ENCODE data around the gene CNTN4. TPM values are rescaled to one million over a fixed set of nuclear protein-coding genes. Genes with fewer than 3 reads are reported as not detected.

CNTN4 gene
- total and polyA plus RNA-seq, 10 donors: 0.20 to 4.3 (median 1.5) TPM

DNA sequence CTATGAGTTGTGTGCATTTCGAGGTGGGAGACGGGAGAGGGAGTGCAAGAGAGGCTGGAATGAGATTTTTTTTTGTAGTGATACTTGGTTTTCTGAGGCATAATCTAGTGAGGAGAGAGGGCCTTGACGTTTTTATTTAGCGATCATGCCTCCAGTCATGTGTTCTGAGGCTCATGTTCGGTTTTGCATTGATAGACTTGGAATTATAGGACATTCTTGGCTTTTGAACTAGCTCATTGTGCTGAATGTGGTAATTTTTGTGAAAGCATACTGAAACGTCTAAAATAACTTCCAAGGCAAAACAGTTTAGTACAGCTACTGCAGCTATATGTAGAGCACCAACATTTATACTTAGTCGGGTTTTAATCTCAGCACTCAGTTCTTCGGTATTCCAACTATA lies 408.1 kb downstream of the CNTN4 start:
- no peak overlapping the region for H3K27ac ChIP-seq
- TF ChIP-seq POLR2AphosphoS5 (IDR thresholded peaks at IDR 0.05) (no peak), CTCF (IDR thresholded peaks at IDR 0.05 in 8 of 11, conservative IDR thresholded peaks at IDR 0.05 in 3 of 11) (no peak), POLR2A (IDR thresholded peaks at IDR 0.05) (no peak)
- H3K27me3 ChIP-seq (replicated peaks in 1 of 7): no peaks in the 10 kb centered on the region
- no peaks in the 10 kb centered on the region for H3K4me1 ChIP-seq
- no peaks in the 10 kb centered on the region for H3K36me3 ChIP-seq
- H3K9me3 ChIP-seq: no peaks in the 10 kb centered on the region
- 71 to 81% (median 74%) methylated on average over 8 of the region's 8 CpGs for WGBS, 5 donors
- no peak for DNase-seq
- intact Hi-C loops (cut with DNase I; ENCODE audit: low total_unique reads): no loop called here
- H3K4me3 ChIP-seq: no peak overlapping the region

GRCh38 chr3:2510591-2511145 lies 412.0 kb downstream of the CNTN4 start:
- intact Hi-C loops (cut with DNase I; ENCODE audit: low total_unique reads): no loop called here
- Histone ChIP-seq H3K9me3 (no peaks in the 10 kb centered on the region), H3K27ac (no peak overlapping the region), H3K4me1 (no peaks in the 10 kb centered on the region), H3K4me3 (no peak overlapping the region), H3K36me3 (no peaks in the 10 kb centered on the region), H3K27me3 (replicated peaks in 1 of 7) (no peaks in the 10 kb centered on the region)
- WGBS, 5 donors: 69 to 84% (median 73%) methylated on average over 8 of the region's 8 CpGs
- TF ChIP-seq CTCF (IDR thresholded peaks at IDR 0.05 in 8 of 11, conservative IDR thresholded peaks at IDR 0.05 in 3 of 11) (no peak), POLR2AphosphoS5 (IDR thresholded peaks at IDR 0.05) (no peak), POLR2A (IDR thresholded peaks at IDR 0.05) (no peak)
- DNase-seq: no peak

DNA sequence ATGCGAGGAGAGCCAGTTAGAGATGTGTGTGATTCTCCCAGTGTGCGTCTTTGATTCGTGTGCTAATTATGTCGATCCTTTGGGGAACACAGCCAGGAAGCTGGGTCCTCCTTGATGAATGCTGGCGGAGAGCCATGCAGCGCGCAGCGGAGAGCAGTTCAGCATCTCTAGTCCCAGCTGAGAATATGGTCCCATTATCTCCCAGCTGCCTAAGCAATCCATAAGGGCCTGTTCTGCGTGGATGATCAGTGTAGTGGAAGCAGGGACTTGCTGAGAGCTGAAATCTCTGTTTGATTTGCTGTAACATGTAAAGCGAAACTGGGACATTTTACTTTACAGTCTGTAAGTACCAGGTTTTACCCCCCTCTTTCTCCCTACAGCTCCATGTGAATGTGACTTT lies 412.7 kb downstream of the CNTN4 start:
- Histone ChIP-seq H3K27ac (no peak overlapping the region), H3K4me1 (no peaks in the 10 kb centered on the region), H3K36me3 (no peaks in the 10 kb centered on the region), H3K4me3 (no peak overlapping the region), H3K27me3 (replicated peaks in 1 of 7) (no peaks in the 10 kb centered on the region), H3K9me3 (no peaks in the 10 kb centered on the region)
- TF ChIP-seq POLR2A (IDR thresholded peaks at IDR 0.05) (no peak), CTCF (IDR thresholded peaks at IDR 0.05 in 8 of 11, conservative IDR thresholded peaks at IDR 0.05 in 3 of 11) (no peak), POLR2AphosphoS5 (IDR thresholded peaks at IDR 0.05) (no peak)
- intact Hi-C loops (cut with DNase I; ENCODE audit: low total_unique reads): no loop called here
- 46 to 75% (median 60%) methylated on average over 9 to 10 of the region's 10 CpGs for WGBS, 5 donors
- DNase-seq: no peak

DNA sequence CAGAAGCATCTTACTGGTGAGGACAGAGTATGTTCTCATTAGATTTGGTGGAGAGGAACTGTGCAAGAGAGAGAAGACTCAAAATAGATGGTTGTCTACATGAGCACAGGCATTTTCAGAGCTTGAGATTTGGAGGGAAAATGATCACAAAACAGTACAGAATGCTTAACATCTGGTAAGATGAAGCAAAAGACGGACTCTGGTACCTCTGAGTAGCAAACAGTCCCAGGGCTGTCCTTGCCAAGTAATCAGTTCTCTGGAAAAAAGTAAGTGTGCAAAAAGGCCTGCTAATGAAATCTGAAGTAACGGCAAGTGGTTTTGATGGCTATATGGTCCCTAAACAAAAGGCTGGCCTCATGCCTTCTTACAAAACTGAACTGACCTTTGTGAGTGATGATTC lies 414.2 kb downstream of the CNTN4 start:
- intact Hi-C loops (cut with DNase I; ENCODE audit: low total_unique reads): no loop called here
- Histone ChIP-seq H3K4me1 (no peaks in the 10 kb centered on the region), H3K36me3 (no peaks in the 10 kb centered on the region), H3K27ac (no peak overlapping the region), H3K4me3 (no peak overlapping the region), H3K27me3 (replicated peaks in 1 of 7) (no peaks in the 10 kb centered on the region), H3K9me3 (no peaks in the 10 kb centered on the region)
- TF ChIP-seq POLR2AphosphoS5 (IDR thresholded peaks at IDR 0.05) (no peak), POLR2A (IDR thresholded peaks at IDR 0.05) (no peak), CTCF (IDR thresholded peaks at IDR 0.05 in 8 of 11, conservative IDR thresholded peaks at IDR 0.05 in 3 of 11) (no peak)
- WGBS, 5 donors: 66 to 82% (median 74%) methylated on average over 2 of the region's 2 CpGs
- no peak for DNase-seq

Data from spleen (tissue), 11 donors.